Astrocyte of the cerebellum (primary cell): ENCODE results near the gene UMAD1.
"Not testable (repeated sequence)": the region's sequence is repeated elsewhere in the genome, so short reads cannot be mapped to it uniquely, and the experiment has no call there.

ENCODE experiments used
- DNase-seq: peaks from one replicate; pipeline ENCODE4 v3.0.0-alpha.2; 2011; ENCODE audit warnings: low read depth
- H3K4me3 ChIP-seq: 2 replicates; pipeline ENCODE4 v1.5.1; 2011; ENCODE audit warnings: mild to moderate bottlenecking, low read depth, low read length, moderate library complexity
- CTCF ChIP-seq: IDR thresholded peaks from 2 replicates; pipeline ENCODE4 v1.5.1; 2012; ENCODE audit warnings: low read length, low read depth, moderate library complexity, mild to moderate bottlenecking; ENCODE audit errors: missing control alignments
- in situ Hi-C: cut with HindIII; loops from 2 replicates; pipeline ENCODE4 v1.10.0; 2017; ENCODE audit warnings: low sequenced_read_pairs

UMAD1 gene

GRCh38 chr7:7672545-7673239 lies 32.1 kb downstream of the UMAD1 start:
- in situ Hi-C loops = no loop called here
- no peak overlapping the region for H3K4me3 ChIP-seq
- no peak for TF ChIP-seq CTCF
- no peak for DNase-seq

GRCh38 chr7:7673240-7673550 lies 32.6 kb downstream of the UMAD1 start:
- no peak for TF ChIP-seq CTCF
- DNase-seq = no peak
- in situ Hi-C loops = no loop called here
- H3K4me3 ChIP-seq = no peak overlapping the region

- DNase-seq = no peak
- in situ Hi-C loops = no loop called here
- H3K4me3 ChIP-seq = no peak overlapping the region
- TF ChIP-seq CTCF = no peak
These were observed 35.1 kb downstream of the UMAD1 start for GRCh38 chr7:7675686-7676085.

- DNase-seq, in situ Hi-C loops, H3K4me3 ChIP-seq: not testable (repeated sequence)
These were observed 39.1 kb downstream of the UMAD1 start for GRCh38 chr7:7679640-7680039.

GRCh38 chr7:7681191-7681935 lies 40.8 kb downstream of the UMAD1 start:
- no peak overlapping the region for H3K4me3 ChIP-seq
- TF ChIP-seq CTCF = peak; percentile 49
- DNase-seq = peak; percentile 53
- in situ Hi-C loops = no loop called here

- H3K4me3 ChIP-seq = no peak overlapping the region
- in situ Hi-C loops = no loop called here
- DNase-seq = no peak
- no peak for TF ChIP-seq CTCF
These were observed 41.4 kb downstream of the UMAD1 start for GRCh38 chr7:7681936-7682329.

GRCh38 chr7:7682861-7683260 lies 42.3 kb downstream of the UMAD1 start:
- TF ChIP-seq CTCF = no peak
- DNase-seq = no peak
- H3K4me3 ChIP-seq = no peak overlapping the region
- in situ Hi-C loops = no loop called here
